ENCODE results near the gene WFIKKN1.

Gene WFIKKN1

GRCh38 chr16:646679-647172 is 15.9 kb downstream of the WFIKKN1 start:
- no peak overlapping the region for H2BK12ac ChIP-seq (ENCODE audit: low read length in 2 of 2)
- H3K4ac ChIP-seq (ENCODE audit: low read depth in 1 of 2, low read length in 2 of 2): no peak overlapping the region
- peaks cover 58% of the 10 kb centered on the region for H3K4me1 ChIP-seq (ENCODE audit: control insufficient read depth, insufficient read depth, low read depth, low read length)
- H2AFZ ChIP-seq (ENCODE audit: low read depth, low read length): no peak overlapping the region
- H3K14ac ChIP-seq (ENCODE audit: low read length in 2 of 2): no peak overlapping the region
- H4K8ac ChIP-seq (ENCODE audit: low read length): no peak overlapping the region
- H2BK5ac ChIP-seq (ENCODE audit: low read depth, low read length, poor library complexity, severe bottlenecking): no peak overlapping the region
- no peak overlapping the region for H3K4me2 ChIP-seq (ENCODE audit: low read length, poor library complexity, severe bottlenecking)
- no peak overlapping the region for H3K18ac ChIP-seq (ENCODE audit: low read depth in 1 of 2, low read length in 2 of 2)
- peaks cover 42% of the 10 kb centered on the region for H3K79me1 ChIP-seq (replicated peaks; ENCODE audit: low read length, poor library complexity, severe bottlenecking)
- H3K23ac ChIP-seq (ENCODE audit: low read length in 2 of 2): no peak overlapping the region
- H3K36me3 ChIP-seq (ENCODE audit: control insufficient read depth in 1 of 2, insufficient read depth in 2 of 2, low read depth in 1 of 2, low read length in 2 of 2): peaks cover 0 to 41% of the 10 kb centered on the region in 2 experiments
- H3K27ac ChIP-seq (ENCODE audit: low read length, poor library complexity, severe bottlenecking): no peak overlapping the region
- peak overlapping the region in 1 of 2 experiments; percentile 27 for H3K4me3 ChIP-seq (ENCODE audit: insufficient read depth in 1 of 2, low read depth in 1 of 2, low read length in 2 of 2)
- H2BK120ac ChIP-seq (ENCODE audit: low read depth, low read length): no peak overlapping the region
- H4K91ac ChIP-seq (ENCODE audit: low read length): no peak overlapping the region
- H2AK5ac ChIP-seq (ENCODE audit: low read length, severe bottlenecking): no peak overlapping the region
- WGBS: 95% methylated on average over 22 of the region's 22 CpGs
- H3K9me3 ChIP-seq (ENCODE audit: control insufficient read depth, low read length): no peaks in the 10 kb centered on the region
- no peak for DNase-seq
- no peaks in the 10 kb centered on the region for H3K27me3 ChIP-seq (ENCODE audit: control insufficient read depth in 1 of 2, insufficient read depth in 1 of 2, low read length in 2 of 2)
- H2BK15ac ChIP-seq (ENCODE audit: low read depth, poor library complexity, severe bottlenecking): no peak overlapping the region
- H3K9ac ChIP-seq (ENCODE audit: low read length): no peak overlapping the region

GRCh38 chr16:647173-647902 is 16.6 kb downstream of the WFIKKN1 start:
- Histone ChIP-seq H2BK12ac (ENCODE audit: low read length in 2 of 2) (no peak overlapping the region), H2BK5ac (ENCODE audit: low read depth, low read length, poor library complexity, severe bottlenecking) (no peak overlapping the region), H3K36me3 (ENCODE audit: control insufficient read depth in 1 of 2, insufficient read depth in 2 of 2, low read depth in 1 of 2, low read length in 2 of 2) (peaks cover 0 to 47% of the 10 kb centered on the region in 2 experiments), H4K8ac (ENCODE audit: low read length) (peak overlapping the region; percentile 27), H3K79me1 (replicated peaks; ENCODE audit: low read length, poor library complexity, severe bottlenecking) (peaks cover 42% of the 10 kb centered on the region), H3K23ac (ENCODE audit: low read length in 2 of 2) (no peak overlapping the region), H3K18ac (ENCODE audit: low read depth in 1 of 2, low read length in 2 of 2) (no peak overlapping the region), H3K4ac (ENCODE audit: low read depth in 1 of 2, low read length in 2 of 2) (no peak overlapping the region), H3K9me3 (ENCODE audit: control insufficient read depth, low read length) (no peaks in the 10 kb centered on the region), H3K27ac (ENCODE audit: low read length, poor library complexity, severe bottlenecking) (no peak overlapping the region), H2AK5ac (ENCODE audit: low read length, severe bottlenecking) (no peak overlapping the region), H3K4me2 (ENCODE audit: low read length, poor library complexity, severe bottlenecking) (no peak overlapping the region), H4K91ac (ENCODE audit: low read length) (no peak overlapping the region), H2AFZ (ENCODE audit: low read depth, low read length) (no peak overlapping the region), H3K4me1 (ENCODE audit: control insufficient read depth, insufficient read depth, low read depth, low read length) (peaks cover 52% of the 10 kb centered on the region), H3K14ac (ENCODE audit: low read length in 2 of 2) (no peak overlapping the region), H3K9ac (ENCODE audit: low read length) (no peak overlapping the region), H2BK120ac (ENCODE audit: low read depth, low read length) (no peak overlapping the region), H3K4me3 (ENCODE audit: insufficient read depth in 1 of 2, low read depth in 1 of 2, low read length in 2 of 2) (no peak overlapping the region), H3K27me3 (ENCODE audit: control insufficient read depth in 1 of 2, insufficient read depth in 1 of 2, low read length in 2 of 2) (no peaks in the 10 kb centered on the region), H2BK15ac (ENCODE audit: low read depth, poor library complexity, severe bottlenecking) (no peak overlapping the region)
- WGBS: 97% methylated on average over 21 of the region's 25 CpGs
- no peak for DNase-seq

GRCh38 chr16:648071-648780 is 17.4 kb downstream of the WFIKKN1 start:
- Histone ChIP-seq H2AK5ac (ENCODE audit: low read length, severe bottlenecking) (peak overlapping the region; percentile 40), H2BK12ac (ENCODE audit: low read length in 2 of 2) (peak overlapping the region in 1 of 2 experiments; percentile 9), H3K4ac (ENCODE audit: low read depth in 1 of 2, low read length in 2 of 2) (peak overlapping the region; percentile 75 to 94), H3K79me1 (replicated peaks; ENCODE audit: low read length, poor library complexity, severe bottlenecking) (peaks cover 33% of the 10 kb centered on the region), H3K18ac (ENCODE audit: low read depth in 1 of 2, low read length in 2 of 2) (peak overlapping the region; percentile 67 to 86), H3K9ac (ENCODE audit: low read length) (peak overlapping the region; percentile 96), H3K27ac (ENCODE audit: low read length, poor library complexity, severe bottlenecking) (peak overlapping the region; percentile 32), H2BK5ac (ENCODE audit: low read depth, low read length, poor library complexity, severe bottlenecking) (no peak overlapping the region), H2AFZ (ENCODE audit: low read depth, low read length) (no peak overlapping the region), H3K4me2 (ENCODE audit: low read length, poor library complexity, severe bottlenecking) (peak overlapping the region; percentile 81), H3K4me3 (ENCODE audit: insufficient read depth in 1 of 2, low read depth in 1 of 2, low read length in 2 of 2) (peak overlapping the region; percentile 67 to 79), H2BK120ac (ENCODE audit: low read depth, low read length) (peak overlapping the region; percentile 64), H3K4me1 (ENCODE audit: control insufficient read depth, insufficient read depth, low read depth, low read length) (peaks cover 45% of the 10 kb centered on the region), H3K27me3 (ENCODE audit: control insufficient read depth in 1 of 2, insufficient read depth in 1 of 2, low read length in 2 of 2) (no peaks in the 10 kb centered on the region), H4K91ac (ENCODE audit: low read length) (peak overlapping the region; percentile 36), H3K36me3 (ENCODE audit: control insufficient read depth in 1 of 2, insufficient read depth in 2 of 2, low read depth in 1 of 2, low read length in 2 of 2) (peaks cover 5 to 56% of the 10 kb centered on the region in 2 experiments), H3K14ac (ENCODE audit: low read length in 2 of 2) (no peak overlapping the region), H2BK15ac (ENCODE audit: low read depth, poor library complexity, severe bottlenecking) (no peak overlapping the region), H4K8ac (ENCODE audit: low read length) (peak overlapping the region; percentile 97), H3K9me3 (ENCODE audit: control insufficient read depth, low read length) (no peaks in the 10 kb centered on the region), H3K23ac (ENCODE audit: low read length in 2 of 2) (no peak overlapping the region)
- WGBS: 76% methylated on average over 24 of the region's 24 CpGs
- DNase-seq: no peak
